Glomerular visceral epithelial cell (primary cell): ENCODE results near the gene SYNE1.
"Not testable (repeated sequence)": the region's sequence is repeated elsewhere in the genome, so short reads cannot be mapped to it uniquely, and the experiment has no call there.

Experiments used
- DNase-seq: peaks from one replicate; pipeline ENCODE4 v3.0.0-alpha.2; 2016; ENCODE audit errors: extremely low spot score

SYNE1 gene

DNA sequence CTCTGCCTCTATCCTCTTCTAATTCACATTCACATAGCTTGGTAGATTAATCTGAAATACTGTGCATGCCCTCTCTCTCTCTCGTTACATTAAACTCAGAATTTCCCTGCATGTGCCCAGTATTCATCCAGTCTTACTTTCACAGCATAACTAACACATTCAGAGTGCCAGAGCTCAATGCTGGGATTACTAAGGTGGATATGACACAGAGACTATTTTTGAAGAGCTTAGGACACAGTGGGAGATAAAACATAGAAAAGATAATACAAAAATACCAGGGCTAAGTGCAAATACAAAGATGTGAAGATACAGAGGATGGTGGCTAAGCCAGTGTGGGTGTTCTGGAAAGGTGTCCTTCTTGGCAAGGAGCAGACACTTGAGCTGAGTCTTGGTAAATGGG is 6.3 kb downstream of the SYNE1 start:
- no peak for DNase-seq

DNA sequence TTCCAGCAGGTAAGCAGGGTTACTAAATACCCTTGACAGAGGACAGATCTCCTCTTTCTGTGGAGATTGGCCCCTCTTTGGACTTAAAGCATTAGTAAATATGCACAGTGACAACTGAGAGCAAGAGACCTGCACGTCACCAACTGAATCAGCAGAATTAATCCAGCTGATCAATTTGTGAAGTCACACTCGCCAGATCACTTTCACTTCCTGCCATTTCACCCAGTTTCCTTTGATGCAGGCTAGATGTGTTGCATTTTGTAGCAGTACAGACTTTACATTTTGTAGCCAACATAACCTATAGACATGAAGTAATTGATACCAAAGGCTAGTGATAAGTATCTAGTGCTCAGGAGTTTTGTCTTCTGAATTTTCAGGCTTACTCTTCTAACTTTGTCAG is 11.9 kb downstream of the SYNE1 start:
- no peak for DNase-seq

DNA sequence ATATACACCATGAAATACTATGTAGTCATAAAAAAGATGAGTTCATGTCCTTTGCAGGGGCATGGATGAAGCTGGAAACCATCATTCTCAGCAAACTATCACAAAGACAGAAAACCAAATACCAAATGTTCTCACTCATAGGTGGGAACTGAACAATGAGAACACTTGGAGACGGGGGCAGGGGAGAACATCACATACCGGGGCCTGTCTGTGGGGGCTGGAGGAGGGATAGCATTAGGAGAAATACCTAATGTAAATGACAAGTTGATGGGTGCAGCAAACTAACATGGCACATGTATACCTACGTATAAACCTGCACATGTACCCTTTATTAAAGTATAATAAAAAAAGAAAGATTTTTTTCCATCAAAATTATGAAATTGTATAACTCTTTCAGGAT is 22.4 kb downstream of the SYNE1 start:
- DNase-seq = not testable (repeated sequence)

DNA sequence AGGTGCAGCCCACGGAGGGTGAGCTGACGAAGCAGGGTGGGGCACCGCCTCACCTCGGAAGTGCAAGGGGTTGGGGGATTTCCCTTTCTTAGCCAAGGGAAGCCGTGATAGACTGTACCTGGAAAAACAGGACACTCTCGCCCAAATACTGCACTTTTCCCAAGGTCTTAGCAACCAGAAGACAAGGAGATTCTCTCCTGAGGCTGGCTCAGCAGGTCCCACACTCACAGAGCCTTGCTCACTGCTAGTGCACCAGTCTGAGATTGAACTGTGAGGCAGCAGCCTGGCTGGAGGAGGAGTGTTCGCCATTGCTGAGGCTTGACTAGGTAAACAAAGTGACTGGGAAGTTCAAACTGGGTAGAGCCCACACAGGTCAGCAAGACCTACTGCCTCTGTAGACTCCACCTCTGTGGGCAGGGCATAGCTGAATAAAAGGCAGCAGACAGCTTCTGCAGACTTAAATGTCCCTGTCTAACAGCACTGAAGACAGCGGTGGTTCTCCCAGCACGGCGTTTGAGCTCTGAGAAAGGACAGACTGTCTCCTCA is 28.0 kb downstream of the SYNE1 start:
- DNase-seq = no peak

DNA sequence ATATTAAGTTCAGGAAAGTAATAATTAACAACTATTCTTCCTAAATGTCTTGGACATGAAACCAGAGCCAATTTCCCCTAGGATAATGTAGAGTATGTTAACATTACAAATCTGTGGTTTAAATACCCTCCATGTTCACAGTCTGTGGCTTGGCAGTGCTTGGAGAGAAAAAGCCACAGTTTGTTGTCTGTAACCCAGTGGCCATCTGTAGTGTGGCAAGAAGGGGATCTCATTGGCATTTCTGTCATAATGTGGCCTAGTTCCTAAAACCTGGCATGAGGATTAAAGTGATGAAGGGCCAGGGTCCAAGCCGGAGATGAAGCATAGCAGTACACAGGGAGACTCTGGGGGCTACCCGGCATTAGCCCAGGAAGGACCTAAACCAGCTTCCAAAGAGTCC is 31.2 kb downstream of the SYNE1 start:
- DNase-seq = no peak

DNA sequence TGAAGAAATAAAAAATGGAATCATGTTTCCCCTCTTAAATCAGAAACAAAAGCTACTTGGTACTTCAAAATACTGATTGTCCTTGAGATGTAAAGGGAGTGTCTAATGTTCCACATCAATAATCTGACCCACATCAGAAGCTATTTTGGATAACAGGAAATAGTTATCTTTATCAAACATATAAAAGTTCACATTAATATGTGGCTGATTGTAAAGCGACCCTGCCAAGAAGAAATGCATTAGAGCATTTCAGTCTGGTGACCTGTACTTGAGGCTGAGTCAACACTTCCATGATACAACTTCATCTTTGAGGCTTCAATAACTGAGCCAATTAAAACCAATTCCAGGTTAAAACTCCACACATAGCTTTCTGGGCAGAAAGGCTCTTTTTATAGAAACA is 31.8 kb downstream of the SYNE1 start:
- no peak for DNase-seq

DNA sequence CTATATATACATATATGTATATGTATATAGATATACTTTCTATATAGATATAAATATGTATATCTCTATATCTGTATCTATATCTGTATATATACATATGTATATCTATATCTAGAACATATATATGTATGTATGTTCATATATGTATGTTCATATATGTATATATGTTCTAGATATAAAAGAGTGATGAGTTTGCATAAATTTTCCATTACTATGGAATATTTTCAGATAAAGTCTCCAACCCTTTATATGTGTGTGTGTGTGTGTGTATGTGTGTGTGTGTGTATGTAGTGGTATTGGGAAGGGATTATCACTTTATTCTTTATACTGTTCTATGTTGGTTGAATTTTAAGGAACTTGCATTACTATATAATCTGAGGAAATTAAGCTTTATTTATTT is 33.3 kb downstream of the SYNE1 start:
- no peak for DNase-seq

DNA sequence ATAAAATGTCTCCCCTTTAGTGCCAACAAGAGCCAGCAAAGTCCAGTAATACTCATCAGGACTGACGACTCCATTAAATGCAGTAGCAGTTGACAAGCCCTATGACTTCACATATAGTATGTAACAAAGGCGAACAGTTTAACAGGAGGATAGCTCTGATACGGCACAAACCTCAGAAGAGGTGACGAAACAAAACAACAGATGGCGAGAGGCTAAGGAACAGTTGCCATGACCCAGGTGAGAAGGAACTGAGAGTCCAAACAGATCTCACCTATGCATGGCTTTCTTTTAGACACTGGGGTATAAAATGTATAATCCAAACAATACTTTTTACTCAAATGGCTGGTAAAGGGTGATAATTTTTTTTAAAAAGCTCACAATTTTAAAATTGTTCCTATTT is 37.1 kb downstream of the SYNE1 start:
- no peak for DNase-seq

DNA sequence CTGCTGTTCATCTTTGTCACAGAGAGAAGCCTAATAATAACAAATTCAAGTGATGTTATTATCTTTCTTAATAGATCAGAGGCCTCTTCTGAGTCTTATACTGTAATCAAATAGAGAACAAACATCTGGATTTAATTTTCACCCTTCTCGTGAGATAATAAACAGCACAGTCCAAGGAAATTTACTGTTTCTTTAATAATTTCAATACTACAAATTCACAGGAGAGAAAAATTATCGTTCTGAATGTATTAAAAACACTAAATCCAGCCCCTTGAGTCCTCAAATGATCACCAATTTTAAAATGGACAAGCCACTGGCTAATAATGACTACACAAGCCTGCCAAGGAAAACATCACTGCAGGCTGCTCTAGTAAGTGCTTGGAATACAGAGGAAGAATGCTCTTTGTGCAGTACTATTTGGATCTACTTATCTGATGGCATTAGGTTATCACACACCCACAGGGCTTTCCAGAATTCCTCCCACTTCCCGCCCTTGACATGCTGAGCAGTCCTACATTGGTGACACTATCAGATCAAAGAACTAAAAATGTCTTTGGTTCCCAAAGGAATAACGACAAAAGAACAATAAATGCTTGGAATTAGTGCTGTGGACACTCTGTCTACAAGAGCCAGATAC is 38.1 kb downstream of the SYNE1 start:
- DNase-seq = no peak

DNA sequence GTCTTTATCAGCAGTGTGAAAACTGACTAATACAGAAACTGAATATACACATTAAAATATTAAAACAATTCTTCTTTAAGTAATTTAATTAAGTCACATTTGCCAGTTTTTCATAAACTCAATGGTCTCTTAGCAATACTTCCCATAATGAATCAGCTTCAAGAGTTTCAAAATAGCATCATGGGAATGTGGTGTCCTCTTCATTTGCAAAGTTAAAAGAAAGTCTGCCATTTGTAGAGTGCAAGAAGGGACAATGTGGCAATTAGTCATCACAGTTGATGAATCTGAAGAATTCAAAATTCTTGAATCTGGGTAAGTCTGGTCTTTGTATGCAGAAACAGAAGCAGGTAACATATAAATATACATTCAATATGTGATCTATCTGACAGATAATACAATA is 38.7 kb downstream of the SYNE1 start:
- DNase-seq = no peak

DNA sequence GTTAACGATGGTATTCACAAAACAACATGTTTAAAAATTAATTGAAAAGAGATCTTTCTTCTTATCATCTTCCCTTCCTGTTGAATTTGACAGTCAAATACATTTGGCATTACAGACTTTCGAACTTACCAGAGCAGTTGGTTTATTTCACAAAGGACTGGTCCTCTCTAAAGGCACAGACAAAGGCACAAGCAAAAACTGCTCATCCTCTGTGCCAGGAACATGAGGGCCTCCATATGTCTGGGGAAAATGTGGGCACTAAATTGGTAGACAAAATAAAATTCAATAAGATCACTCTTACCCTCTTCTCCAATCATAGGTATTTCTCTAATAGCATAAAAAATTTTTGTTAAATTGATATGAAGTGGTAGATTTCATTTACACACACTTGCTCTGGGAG is 40.4 kb downstream of the SYNE1 start:
- DNase-seq = no peak

DNA sequence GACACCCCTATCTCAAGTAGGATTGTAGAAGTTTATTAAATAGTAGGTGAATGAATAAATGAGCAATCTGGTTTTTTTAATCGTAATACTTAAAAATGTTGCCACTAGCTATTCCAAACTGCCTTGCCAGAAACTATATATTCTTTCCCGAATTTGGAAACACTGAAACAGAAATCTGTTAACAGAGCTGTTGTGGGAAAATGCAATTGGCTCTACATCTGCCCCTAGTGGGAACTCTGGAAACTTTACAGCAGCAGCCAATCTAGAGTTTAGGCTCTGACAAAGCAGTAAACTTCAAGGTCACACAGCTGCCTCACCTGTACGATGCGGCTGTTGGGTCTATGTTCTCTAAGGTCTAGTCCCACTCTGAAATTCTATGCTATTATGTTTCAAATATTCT is 41.7 kb downstream of the SYNE1 start:
- no peak for DNase-seq

DNA sequence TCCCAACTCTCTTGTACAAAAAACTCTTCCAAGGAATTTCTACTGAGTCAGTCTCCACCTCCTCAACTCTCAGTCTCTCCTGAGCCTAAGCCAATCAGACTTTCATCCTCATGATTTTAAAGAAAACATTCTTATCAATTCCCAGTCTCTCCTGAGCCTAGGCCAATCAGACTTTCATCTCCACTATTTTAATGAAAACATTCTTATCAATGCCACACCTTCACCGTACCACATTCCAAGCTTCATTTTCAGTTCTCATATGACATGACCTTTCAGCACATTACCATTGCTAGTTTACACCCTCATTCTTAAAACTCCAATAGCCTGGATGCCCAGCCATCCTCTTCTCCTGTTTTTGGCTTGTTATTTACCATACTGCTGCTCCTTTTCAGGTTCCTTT is 42.5 kb downstream of the SYNE1 start:
- no peak for DNase-seq

DNA sequence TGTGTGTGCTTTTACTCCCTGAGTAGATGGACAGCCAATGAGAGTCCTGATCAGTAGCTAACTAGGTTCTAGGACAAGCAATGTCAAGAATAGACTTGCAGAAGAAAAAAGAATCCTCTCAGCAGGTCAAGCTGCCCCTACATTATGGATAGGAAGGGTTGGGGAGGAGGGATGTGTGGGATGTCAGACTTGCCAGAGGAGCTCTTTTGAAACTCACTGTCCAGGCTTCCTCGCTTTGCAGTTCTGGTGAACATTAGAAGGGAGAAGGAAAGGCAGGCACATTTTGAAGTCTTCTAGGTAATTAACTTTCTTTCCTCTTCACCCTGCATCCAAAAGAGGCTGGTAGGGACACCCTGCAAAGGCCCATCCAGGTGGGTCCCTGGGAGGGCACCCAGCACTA is 48.7 kb downstream of the SYNE1 start:
- no peak for DNase-seq

DNA sequence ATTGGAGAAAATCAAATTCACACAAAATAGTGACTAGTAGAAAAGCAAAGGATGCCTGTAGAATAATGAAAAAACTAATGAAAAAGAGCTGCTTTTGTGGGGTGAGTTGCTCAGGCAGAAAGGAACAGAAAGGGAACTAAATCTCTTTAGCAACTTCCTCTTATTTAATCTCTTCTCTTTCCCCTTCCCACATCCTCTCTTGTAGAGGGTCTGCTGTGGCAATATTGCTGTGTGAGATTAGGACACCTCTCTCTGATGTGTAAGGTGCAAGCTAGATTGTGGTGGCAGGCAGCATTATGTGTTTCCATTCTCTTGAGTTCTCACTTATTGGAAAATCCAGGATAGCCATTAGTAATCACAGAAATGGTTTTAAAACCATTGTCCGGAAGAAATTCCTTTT is 49.7 kb downstream of the SYNE1 start:
- no peak for DNase-seq

DNA sequence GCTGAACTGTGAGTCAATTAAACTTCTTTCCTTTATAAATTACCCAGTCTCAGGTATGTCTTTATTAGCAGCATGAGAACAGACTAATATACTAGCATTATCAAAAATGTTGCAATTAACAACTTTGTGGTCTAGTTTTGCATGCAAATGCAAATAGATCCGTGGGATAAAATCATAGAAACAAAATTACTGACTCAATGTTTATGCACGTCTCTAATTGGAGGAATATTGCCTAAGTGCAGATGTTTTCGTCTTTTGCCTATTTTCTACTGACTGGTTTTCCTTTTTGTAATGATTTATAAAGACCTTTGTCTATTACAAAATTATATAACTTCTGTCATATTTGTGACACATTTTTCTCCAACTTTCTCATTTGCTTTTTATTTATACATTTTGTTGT is 51.9 kb downstream of the SYNE1 start:
- DNase-seq = no peak

DNA sequence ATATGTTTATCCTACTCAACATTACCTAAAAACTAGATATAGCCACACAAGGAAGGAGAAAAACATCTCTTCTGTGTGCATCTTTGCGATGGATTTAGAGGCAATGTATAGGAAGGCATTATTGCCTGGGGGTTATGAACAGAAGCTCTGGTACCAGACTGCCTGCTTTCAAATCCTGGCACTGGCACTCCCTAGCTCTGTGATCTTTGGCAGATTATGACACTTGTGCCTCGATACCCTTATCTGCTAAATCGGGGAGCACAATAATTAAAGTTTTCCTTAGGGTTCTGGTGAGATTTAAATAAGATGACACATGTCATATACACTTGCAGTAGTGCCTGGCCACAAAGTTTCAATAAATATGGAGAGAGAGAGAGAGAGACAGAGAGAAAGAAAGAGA is 53.3 kb downstream of the SYNE1 start:
- DNase-seq = no peak

DNA sequence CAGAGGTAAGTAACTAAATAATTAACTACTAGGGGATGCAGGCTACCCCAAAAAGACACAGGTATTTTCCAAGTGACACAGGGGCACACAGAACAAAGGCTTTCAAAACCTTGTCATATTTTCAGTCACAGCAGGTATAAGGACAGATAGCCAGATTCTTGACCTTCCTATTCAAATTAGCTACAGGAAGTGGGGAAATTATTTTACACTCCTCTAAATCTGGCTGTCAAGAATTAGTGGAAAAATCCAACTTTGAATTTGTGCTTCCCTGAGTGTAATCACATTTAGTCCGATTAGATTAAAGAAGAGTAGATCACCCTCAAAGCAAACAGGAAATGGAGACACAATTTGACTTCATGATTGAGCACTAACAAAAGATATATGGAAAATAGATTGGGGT is 60.6 kb downstream of the SYNE1 start:
- DNase-seq = no peak

DNA sequence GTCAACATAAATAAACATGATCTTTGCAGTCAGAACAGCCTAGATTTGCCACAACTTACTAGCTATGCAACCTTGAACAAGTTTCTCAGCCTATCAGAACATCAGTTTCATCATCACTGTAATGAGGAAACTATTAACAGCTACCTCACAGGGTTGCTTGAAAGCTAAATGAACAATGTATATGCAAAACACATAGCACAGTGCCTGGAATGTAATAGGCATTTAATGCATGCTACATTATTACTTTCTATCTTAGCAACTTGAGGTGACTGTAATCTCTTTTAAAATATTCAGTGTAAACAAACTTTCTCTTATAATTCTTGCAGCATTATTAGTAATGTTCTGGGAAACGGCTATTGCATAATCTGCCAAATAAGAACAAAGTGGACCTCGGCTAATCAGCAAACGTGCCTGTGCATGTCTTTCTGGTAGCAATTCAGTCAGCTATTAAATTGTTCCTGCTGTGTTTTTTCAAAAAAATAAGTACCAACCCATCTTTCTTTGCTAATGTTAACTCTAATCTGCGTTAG is 61.5 kb downstream of the SYNE1 start:
- DNase-seq = no peak

DNA sequence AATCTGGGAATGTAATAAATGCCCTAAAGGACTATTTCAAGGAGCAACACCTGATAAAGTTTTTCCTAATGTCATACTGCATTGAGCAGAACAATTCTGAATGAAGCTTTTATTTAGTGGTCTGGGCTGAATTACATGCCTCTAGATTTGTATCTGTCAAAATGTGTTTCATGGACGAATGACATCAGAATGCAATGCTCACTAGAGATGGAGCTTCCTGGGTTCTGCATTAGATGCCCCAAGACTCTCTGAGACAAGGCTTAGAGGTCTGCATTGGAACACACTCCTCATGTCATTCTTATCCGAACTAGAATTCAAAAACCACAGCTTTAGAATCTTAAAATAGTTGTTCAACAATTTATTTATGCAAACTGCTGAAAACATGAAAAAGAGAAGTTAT is 62.0 kb downstream of the SYNE1 start:
- no peak for DNase-seq

DNA sequence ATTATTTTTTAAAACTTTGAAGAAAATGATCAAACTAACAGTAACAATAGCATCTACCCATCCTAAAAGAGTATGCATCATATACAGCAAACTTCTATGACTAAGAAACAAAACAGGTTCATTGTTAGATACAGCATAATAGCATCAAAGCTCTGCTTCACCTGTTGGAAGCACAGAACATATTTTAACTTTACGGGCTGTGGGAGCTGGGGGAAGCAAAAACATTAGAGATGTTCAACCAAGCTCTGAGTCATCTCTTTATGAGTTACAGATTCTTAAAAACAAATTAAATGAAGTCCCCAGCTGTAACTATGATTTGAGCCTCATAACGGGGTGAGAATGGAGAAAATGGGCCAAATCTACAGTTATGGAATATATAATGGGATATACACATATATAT is 63.4 kb downstream of the SYNE1 start:
- DNase-seq = no peak

DNA sequence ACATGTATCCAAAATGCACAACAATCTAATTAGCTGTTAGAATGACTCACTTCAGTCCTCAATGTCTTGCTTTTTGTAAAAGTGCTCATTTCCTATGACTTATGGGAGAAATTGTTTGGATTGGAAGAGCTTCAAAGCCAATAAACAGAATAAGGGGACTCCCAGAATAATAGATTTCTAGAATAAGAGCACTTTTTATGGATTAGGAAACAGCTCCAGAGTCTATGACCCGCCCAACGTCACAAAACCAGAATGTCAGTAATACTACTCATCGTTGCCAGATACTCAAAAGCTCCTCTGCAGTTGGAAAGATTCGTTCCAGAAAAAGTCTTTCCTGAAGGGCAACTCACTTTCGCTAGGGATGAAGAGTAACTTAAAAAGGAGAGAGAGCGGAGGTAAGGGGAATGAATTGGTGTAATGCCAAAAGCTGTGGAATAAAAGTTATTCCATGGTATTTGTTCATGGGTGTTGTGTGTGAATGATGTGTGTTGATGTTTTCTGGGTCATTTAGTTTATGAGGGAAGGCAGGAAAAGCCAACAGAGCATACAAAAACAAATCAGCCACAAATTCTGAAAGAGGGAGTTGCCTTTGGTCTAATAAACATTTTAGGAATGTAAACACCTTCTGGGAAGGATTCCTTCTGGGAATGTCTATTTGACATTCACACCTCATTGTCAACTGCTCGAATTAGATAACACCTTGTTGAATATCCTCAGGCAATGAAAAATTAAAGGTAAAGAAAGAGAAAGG is 64.6 kb downstream of the SYNE1 start:
- DNase-seq = no peak

DNA sequence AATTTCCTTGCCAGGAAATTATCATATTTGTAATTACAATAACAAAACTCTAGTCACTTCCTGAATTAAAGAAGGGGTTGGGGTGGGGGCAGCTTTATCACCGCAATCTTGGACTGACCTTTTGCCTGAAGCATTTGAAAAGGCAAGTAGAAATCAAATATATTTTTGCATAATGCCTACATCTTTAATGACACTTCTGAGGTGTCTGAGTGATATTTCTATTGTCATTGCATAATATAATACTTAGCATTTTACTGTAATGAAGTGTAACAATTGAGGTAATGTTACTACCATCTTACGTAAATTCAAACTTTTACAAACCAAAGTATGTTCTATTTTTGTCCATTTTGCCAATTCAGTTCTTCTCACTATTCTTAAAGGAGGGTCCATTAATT is 65.2 kb downstream of the SYNE1 start:
- no peak for DNase-seq
